Right lobe of liver (tissue), 6 donors: ENCODE results near the gene ERFL. TPM values are rescaled to one million over a fixed set of nuclear protein-coding genes. Genes with fewer than 3 reads are reported as not detected.
"Not testable (repeated sequence)": the region's sequence is repeated elsewhere in the genome, so short reads cannot be mapped to it uniquely, and the experiment has no call there.

ENCODE experiments used
- ATAC-seq, 4 donors: fragments of 200-7000 bp; cut with Tn5 transposase; one replicate each; pipeline ENCODE4 v1.9.1; 2020; ENCODE audit warnings: mild to moderate bottlenecking in 4 of 4, moderate library complexity in 4 of 4
- DNase-seq, 3 donors: peaks; one replicate each; pipeline ENCODE4 v3.0.0-alpha.2; 2020
- H3K27ac ChIP-seq, 3 donors: fragments of 200-600 bp; one replicate each; pipeline ENCODE4 v1.8.0; 2022
- H3K27me3 ChIP-seq, 2 donors: fragments of 200-600 bp; one replicate each; pipeline ENCODE4 v1.8.0; 2022
- H3K36me3 ChIP-seq, 4 donors: fragments of 200-600 bp; sonication (generic) in 1 of 4; one replicate each; pipeline versions ENCODE4 v1.5.1 to v1.8.0; 2017 to 2022; ENCODE audit warnings: control low read depth in 1 of 4
- H3K4me1 ChIP-seq, 4 donors: fragments of 200-600 bp; sonication (generic) in 1 of 4; one replicate each; pipeline versions ENCODE4 v1.5.1 to v1.8.0; 2017 to 2022; ENCODE audit warnings: control low read depth in 1 of 4
- H3K4me3 ChIP-seq, 3 donors: fragments of 200-600 bp; one replicate each; pipeline ENCODE4 v1.8.0; 2022
- H3K9me3 ChIP-seq, 4 donors: fragments of 200-600 bp; sonication (generic) in 1 of 4; one replicate each; pipeline versions ENCODE4 v1.5.1 to v1.8.0; 2017 to 2022; ENCODE audit warnings: control low read depth in 1 of 4
- CTCF ChIP-seq, 4 donors: fragments of 200-600 bp in 3 of 4; fragments of 450-650 bp in 1 of 4; IDR thresholded peaks; one replicate each; pipeline versions ENCODE4 v1.5.1 to v1.8.0; 2016 to 2022; ENCODE audit warnings: antibody characterized with exemption in 4 of 4, mild to moderate bottlenecking in 2 of 4
- POLR2A ChIP-seq: fragments of 450-650 bp; IDR thresholded peaks from one replicate; pipeline ENCODE4 v1.6.1; 2017; ENCODE audit warnings: antibody characterized with exemption, mild to moderate bottlenecking
- WGBS: methylation state at CpG from one replicate; pipeline ENCODE4 v1.1.6; 2018; ENCODE audit warnings: low coverage, low lambda C conversion rate; ENCODE audit not compliant: insufficient coverage; ENCODE audit errors: missing lambda C conversion rate; 5-methylcytosine and 5-hydroxymethylcytosine counted together
- intact Hi-C, 2 donors: fragments of 100-400 bp; cut with DNase I; formaldehyde crosslinking; loops; one replicate each; pipeline versions ENCODE4 v1.11.2 to v1.14.1; 2022
- total RNA-seq, 6 experiments: library from RNA; depleted of rRNA in 2 of 6; stranded (reverse); fragments of >200 nt in 2 of 6; fragmentation: NEBNext Ultra II Directional in 3 of 6; extraction: Animal tissue kit (Norgen Biotek cat#: 25700) in 3 of 6; gene quantifications; one replicate each; pipeline versions ENCODE4 v1.1.0 to v1.2.4, GENCODE V29; 2016 to 2023
- donor health status: DM: no; HTN: yes; CAD: no.
- donor health status: DM: no; HTN: no; CAD: no.
- donor health status: DM: no; HTN: no; CAD: no.
- donor health status: DM: no; HTN: yes; CAD: no.
- donor health status: DM: no; HTN: yes; CAD: no.

ERFL gene
- total RNA-seq, 6 experiments from 2014 or later, result not detected

DNA sequence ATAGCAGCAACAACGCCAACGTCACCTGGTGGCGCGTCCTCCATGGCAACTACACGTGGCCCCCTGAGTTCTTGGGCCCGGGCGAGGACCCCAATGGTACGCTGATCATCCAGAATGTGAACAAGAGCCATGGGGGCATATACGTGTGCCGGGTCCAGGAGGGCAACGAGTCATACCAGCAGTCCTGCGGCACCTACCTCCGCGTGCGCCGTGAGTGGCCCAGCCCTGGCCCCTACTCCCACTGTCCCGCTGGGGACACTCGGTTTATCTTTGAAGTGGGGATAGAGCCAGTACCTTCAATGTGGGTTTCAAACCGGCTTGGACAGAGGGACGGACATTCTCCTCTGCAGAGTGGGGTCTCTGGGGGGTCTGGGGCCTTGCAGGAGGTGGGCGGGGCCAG, 49.2 kb downstream of the ERFL start:
- no peak for DNase-seq
- Histone ChIP-seq H3K36me3 (no peaks in the 10 kb centered on the region), H3K4me1 (no peaks in the 10 kb centered on the region), H3K27ac (no peak overlapping the region), H3K4me3 (no peak overlapping the region), H3K9me3 (no peaks in the 10 kb centered on the region), H3K27me3 (no peaks in the 10 kb centered on the region)
- no peak for ATAC-seq
- intact Hi-C loops, result loop anchor here in 1 of 2 donors (10.0 kb wide), 1 partner anchor 56 kb away; no protein-coding TSS in a partner anchor
- TF ChIP-seq POLR2A (no peak), CTCF (IDR thresholded peaks at IDR 0.05) (no peak)
- no CpG with 5 or more reads among the region's 21 CpGs for WGBS

GRCh38 chr19:41877916-41878905, 50.0 kb downstream of the ERFL start:
- WGBS, result 71% methylated on average over 6 of the region's 17 CpGs
- Histone ChIP-seq H3K4me3 (no peak overlapping the region), H3K36me3 (no peaks in the 10 kb centered on the region), H3K27me3 (no peaks in the 10 kb centered on the region), H3K9me3 (no peaks in the 10 kb centered on the region), H3K27ac (peak overlapping the region in 1 of 3 donors; percentile 24), H3K4me1 (peaks cover 0 to 1% (median 0%) of the 10 kb centered on the region in 4 donors)
- ATAC-seq (peak in 1 of 4 donors; percentile 5), DNase-seq (no peak)
- TF ChIP-seq POLR2A (no peak), CTCF (IDR thresholded peaks at IDR 0.05) (no peak)
- intact Hi-C loops, result loop anchor here in 1 of 2 donors (10.0 kb wide), 1 partner anchor 57 kb away; no protein-coding TSS in a partner anchor

- intact Hi-C loops, result loop anchor here in 1 of 2 donors (10.0 kb wide), 1 partner anchor 58 kb away; no protein-coding TSS in a partner anchor
Measured at GRCh38 chr19:41876847-41877832, 51.1 kb downstream of the ERFL start, which contains the start of gene CD79A. CD79A (plus strand) TSS chr19:41877279; CDS start chr19:41877305, 26 bp downstream.

GRCh38 chr19:41875973-41876372, 52.3 kb downstream of the ERFL start:
- not testable (repeated sequence) for DNase-seq, H3K9me3 ChIP-seq, H3K27me3 ChIP-seq, H3K27ac ChIP-seq, H3K4me3 ChIP-seq, ATAC-seq
- Histone ChIP-seq H3K36me3 (peaks cover 0 to 11% (median 4%) of the 10 kb centered on the region in 4 donors), H3K4me1 (peaks cover 0 to 12% (median 0%) of the 10 kb centered on the region in 4 donors)
- 63% methylated on average over 3 of the region's 3 CpGs for WGBS
- intact Hi-C loops, result loop anchor here in 1 of 2 donors (10.0 kb wide), 1 partner anchor 59 kb away; no protein-coding TSS in a partner anchor

More at GRCh38 chr19:41876847-41877832, 51.1 kb downstream of the ERFL start, which contains the start of gene CD79A:
- TF ChIP-seq CTCF (IDR thresholded peaks at IDR 0.05), result no peak
- no peak for TF ChIP-seq POLR2A
- WGBS, result 81% methylated on average over 4 of the region's 9 CpGs
- DNase-seq (no peak), ATAC-seq (peak; percentile 19 to 50 (median 34))
- Histone ChIP-seq H3K27ac (peak within 1 kb of the TSS in 1 of 3 donors; percentile 24), H3K27me3 (no peaks in the 10 kb centered on the region), H3K4me3 (no peak within 1 kb of the TSS), H3K4me1 (peaks cover 0 to 12% (median 0%) of the 10 kb centered on the region in 4 donors), H3K9me3 (no peaks in the 10 kb centered on the region), H3K36me3 (no peaks in the 10 kb centered on the region)
